Measurements from ENCODE around the gene SMYD3. TPM values are rescaled to one million over a fixed set of nuclear protein-coding genes. Genes with fewer than 3 reads are reported as not detected.

Gene SMYD3
- total RNA-seq, 1 experiment from 2014 or later: 33.4 TPM

- in situ Hi-C loops (cut with HindIII; ENCODE audit: low pct_unique_long_range_greater_than_20kb, low sequenced_read_pairs): no loop called here
Observed at GRCh38 chr1:246308533-246309075, 198.5 kb downstream of the SMYD3 start.

GRCh38 chr1:246306415-246307037 lies 200.6 kb downstream of the SMYD3 start:
- DNase-seq (ENCODE audit: low read depth, low spot score): no peak
- in situ Hi-C loops (cut with HindIII; ENCODE audit: low pct_unique_long_range_greater_than_20kb, low sequenced_read_pairs): no loop called here

More at GRCh38 chr1:246308533-246309075, 198.5 kb downstream of the SMYD3 start:
- DNase-seq (ENCODE audit: low read depth, low spot score): no peak

- in situ Hi-C loops (cut with HindIII; ENCODE audit: low pct_unique_long_range_greater_than_20kb, low sequenced_read_pairs): no loop called here
- DNase-seq (ENCODE audit: low read depth, low spot score): no peak
Observed at GRCh38 chr1:246304484-246305259, 202.4 kb downstream of the SMYD3 start.

GRCh38 chr1:246302711-246303317 lies 204.3 kb downstream of the SMYD3 start:
- in situ Hi-C loops (cut with HindIII; ENCODE audit: low pct_unique_long_range_greater_than_20kb, low sequenced_read_pairs): no loop called here
- no peak for DNase-seq (ENCODE audit: low read depth, low spot score)

GRCh38 chr1:246302251-246302625 lies 204.8 kb downstream of the SMYD3 start:
- in situ Hi-C loops (cut with HindIII; ENCODE audit: low pct_unique_long_range_greater_than_20kb, low sequenced_read_pairs): no loop called here
- no peak for DNase-seq (ENCODE audit: low read depth, low spot score)

GRCh38 chr1:246301553-246302250 lies 205.4 kb downstream of the SMYD3 start:
- in situ Hi-C loops (cut with HindIII; ENCODE audit: low pct_unique_long_range_greater_than_20kb, low sequenced_read_pairs): no loop called here
- DNase-seq (ENCODE audit: low read depth, low spot score): no peak

GRCh38 chr1:246300626-246301549 lies 206.2 kb downstream of the SMYD3 start:
- in situ Hi-C loops (cut with HindIII; ENCODE audit: low pct_unique_long_range_greater_than_20kb, low sequenced_read_pairs): no loop called here
- no peak for DNase-seq (ENCODE audit: low read depth, low spot score)

GRCh38 chr1:246297279-246298265 lies 209.5 kb downstream of the SMYD3 start:
- DNase-seq (ENCODE audit: low read depth, low spot score): no peak
- in situ Hi-C loops (cut with HindIII; ENCODE audit: low pct_unique_long_range_greater_than_20kb, low sequenced_read_pairs): no loop called here

GRCh38 chr1:246295968-246296367 lies 211.1 kb downstream of the SMYD3 start:
- in situ Hi-C loops (cut with HindIII; ENCODE audit: low pct_unique_long_range_greater_than_20kb, low sequenced_read_pairs): no loop called here
- no peak for DNase-seq (ENCODE audit: low read depth, low spot score)

GRCh38 chr1:246295340-246295739 lies 211.7 kb downstream of the SMYD3 start:
- in situ Hi-C loops (cut with HindIII; ENCODE audit: low pct_unique_long_range_greater_than_20kb, low sequenced_read_pairs): no loop called here
- DNase-seq (ENCODE audit: low read depth, low spot score): no peak

GRCh38 chr1:246294263-246294662 lies 212.8 kb downstream of the SMYD3 start:
- no peak for DNase-seq (ENCODE audit: low read depth, low spot score)
- in situ Hi-C loops (cut with HindIII; ENCODE audit: low pct_unique_long_range_greater_than_20kb, low sequenced_read_pairs): no loop called here

- in situ Hi-C loops (cut with HindIII; ENCODE audit: low pct_unique_long_range_greater_than_20kb, low sequenced_read_pairs): no loop called here
- no peak for DNase-seq (ENCODE audit: low read depth, low spot score)
Observed at GRCh38 chr1:246293366-246294121, 213.5 kb downstream of the SMYD3 start.

GRCh38 chr1:246292571-246292970 lies 214.5 kb downstream of the SMYD3 start:
- DNase-seq (ENCODE audit: low read depth, low spot score): no peak
- in situ Hi-C loops (cut with HindIII; ENCODE audit: low pct_unique_long_range_greater_than_20kb, low sequenced_read_pairs): no loop called here

GRCh38 chr1:246291127-246291526 lies 216.0 kb downstream of the SMYD3 start:
- in situ Hi-C loops (cut with HindIII; ENCODE audit: low pct_unique_long_range_greater_than_20kb, low sequenced_read_pairs): no loop called here
- no peak for DNase-seq (ENCODE audit: low read depth, low spot score)

GRCh38 chr1:246283771-246284410 lies 223.2 kb downstream of the SMYD3 start:
- in situ Hi-C loops (cut with HindIII; ENCODE audit: low pct_unique_long_range_greater_than_20kb, low sequenced_read_pairs): no loop called here
- DNase-seq (ENCODE audit: low read depth, low spot score): no peak
